GM18520 (cell line): Measurements from ENCODE around the gene EFNA4.
"Not testable (repeated sequence)": the region's sequence is repeated elsewhere in the genome, so short reads cannot be mapped to it uniquely, and the experiment has no call there.

Experiments
- ATAC-seq: cut with Tn5 transposase; IDR thresholded peaks from one replicate; pipeline ENCODE4 v1.9.1; 2021; ENCODE audit not compliant: unreplicated experiment

EFNA4 gene

GRCh38 chr1:155116113-155116764, 52.7 kb downstream of the EFNA4 start:
- no peak for ATAC-seq

- ATAC-seq: no peak
Observed at GRCh38 chr1:155117610-155118009, 54.1 kb downstream of the EFNA4 start.

- ATAC-seq: not testable (repeated sequence)
Observed at GRCh38 chr1:155118090-155118489, 54.5 kb downstream of the EFNA4 start.
